Measurements from ENCODE around the gene ITGB5. TPM values are rescaled to one million over a fixed set of nuclear protein-coding genes. Genes with fewer than 3 reads are reported as not detected.

The ITGB5 gene
- total RNA-seq, 1 donor from 2014 or later: 501 TPM

DNA sequence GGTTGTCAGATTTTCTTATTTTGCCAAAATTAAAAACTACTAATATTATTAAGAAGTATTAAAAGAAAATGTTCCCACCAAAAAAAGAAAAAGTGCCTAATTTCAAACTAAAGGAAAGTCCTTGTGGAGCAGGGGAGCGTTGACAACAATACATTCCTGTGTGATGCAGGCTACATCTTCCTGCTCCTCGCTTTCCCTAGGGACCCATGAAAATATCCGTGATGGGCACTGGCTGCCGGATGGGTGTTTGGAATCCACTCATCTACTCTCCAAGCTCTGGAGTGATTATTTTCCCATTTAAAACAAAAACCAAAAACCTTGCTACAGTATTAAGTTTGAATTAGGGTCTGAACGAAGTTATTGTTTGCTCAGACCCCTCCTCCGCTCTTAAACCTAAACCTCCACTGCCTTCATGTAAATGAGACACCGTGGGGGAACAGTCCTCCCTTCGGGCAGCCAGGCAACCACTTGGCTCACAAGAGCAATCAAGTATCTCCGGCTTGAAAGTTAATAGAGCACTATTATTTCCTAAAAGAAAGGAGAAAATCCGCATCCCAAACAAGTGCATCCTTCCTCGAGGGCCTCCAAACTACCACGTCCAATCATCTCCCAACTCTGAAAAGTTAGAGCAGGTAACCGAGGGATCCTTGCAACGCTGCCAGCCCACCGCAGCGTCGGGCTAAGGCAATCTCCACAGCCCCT, 1.5 kb downstream of the ITGB5 start:
- DNase-seq (ENCODE audit: low spot score): no peak
- TF ChIP-seq, protein P1, sequence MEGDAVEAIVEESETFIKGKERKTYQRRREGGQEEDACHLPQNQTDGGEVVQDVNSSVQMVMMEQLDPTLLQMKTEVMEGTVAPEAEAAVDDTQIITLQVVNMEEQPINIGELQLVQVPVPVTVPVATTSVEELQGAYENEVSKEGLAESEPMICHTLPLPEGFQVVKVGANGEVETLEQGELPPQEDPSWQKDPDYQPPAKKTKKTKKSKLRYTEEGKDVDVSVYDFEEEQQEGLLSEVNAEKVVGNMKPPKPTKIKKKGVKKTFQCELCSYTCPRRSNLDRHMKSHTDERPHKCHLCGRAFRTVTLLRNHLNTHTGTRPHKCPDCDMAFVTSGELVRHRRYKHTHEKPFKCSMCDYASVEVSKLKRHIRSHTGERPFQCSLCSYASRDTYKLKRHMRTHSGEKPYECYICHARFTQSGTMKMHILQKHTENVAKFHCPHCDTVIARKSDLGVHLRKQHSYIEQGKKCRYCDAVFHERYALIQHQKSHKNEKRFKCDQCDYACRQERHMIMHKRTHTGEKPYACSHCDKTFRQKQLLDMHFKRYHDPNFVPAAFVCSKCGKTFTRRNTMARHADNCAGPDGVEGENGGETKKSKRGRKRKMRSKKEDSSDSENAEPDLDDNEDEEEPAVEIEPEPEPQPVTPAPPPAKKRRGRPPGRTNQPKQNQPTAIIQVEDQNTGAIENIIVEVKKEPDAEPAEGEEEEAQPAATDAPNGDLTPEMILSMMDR (IDR thresholded peaks at IDR 0.05): no peak
- H3K36me3 Mint-ChIP-seq (ENCODE audit: low read depth): peaks cover 5% of the 10 kb centered on the region

DNA sequence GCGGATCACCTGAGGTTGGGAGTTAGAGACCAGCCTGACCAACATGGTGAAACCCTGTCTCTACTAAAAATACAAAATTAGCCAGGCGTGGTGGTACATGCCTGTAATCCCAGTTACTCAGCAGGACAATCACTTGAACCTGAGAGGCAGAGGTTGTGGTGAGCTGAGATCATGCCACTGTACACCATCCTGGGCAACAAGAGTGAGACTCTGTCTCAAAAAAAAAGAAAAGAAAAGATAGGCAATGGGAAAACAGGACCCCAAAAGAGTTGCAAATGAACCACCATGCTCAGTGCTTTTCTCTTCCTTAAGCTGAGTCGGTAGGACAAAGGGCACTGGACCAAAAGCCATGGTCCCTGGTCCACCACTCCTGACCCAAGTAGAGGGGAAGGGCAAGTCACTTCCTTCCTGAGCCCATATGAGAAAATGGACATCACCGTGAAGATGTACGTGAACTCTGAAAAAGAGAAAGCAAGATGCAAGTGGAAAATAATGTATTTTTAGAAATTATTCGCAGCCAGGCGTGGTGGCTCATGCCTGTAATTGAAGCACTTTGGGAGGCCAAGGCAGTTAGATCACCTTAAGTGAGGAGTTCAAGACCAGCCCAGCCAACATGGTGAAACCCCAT, 2.6 kb downstream of the ITGB5 start:
- H3K9me3 Mint-ChIP-seq (ENCODE audit: low read depth): no peaks in the 10 kb centered on the region
- H3K4me1 Mint-ChIP-seq (ENCODE audit: low read depth): peaks cover 50% of the 10 kb centered on the region
- H3K4me3 Mint-ChIP-seq (ENCODE audit: unreplicated experiment): peak overlapping the region; percentile 87
- H3K27ac Mint-ChIP-seq (ENCODE audit: unreplicated experiment): peak overlapping the region; percentile 89
- no peak for DNase-seq (ENCODE audit: low spot score)
- H3K27me3 Mint-ChIP-seq (ENCODE audit: low read depth): no peaks in the 10 kb centered on the region
- peaks cover 5% of the 10 kb centered on the region for H3K36me3 Mint-ChIP-seq (ENCODE audit: low read depth)
- TF ChIP-seq, protein P1 (IDR thresholded peaks at IDR 0.05): no peak

More for the DNA sequence above, 1.5 kb downstream of the ITGB5 start:
- peak overlapping the region; percentile 87 for H3K4me3 Mint-ChIP-seq (ENCODE audit: unreplicated experiment)
- H3K27me3 Mint-ChIP-seq (ENCODE audit: low read depth): no peaks in the 10 kb centered on the region
- peaks cover 43% of the 10 kb centered on the region for H3K4me1 Mint-ChIP-seq (ENCODE audit: low read depth)
- no peaks in the 10 kb centered on the region for H3K9me3 Mint-ChIP-seq (ENCODE audit: low read depth)
- H3K27ac Mint-ChIP-seq (ENCODE audit: unreplicated experiment): peak overlapping the region; percentile 89

DNA sequence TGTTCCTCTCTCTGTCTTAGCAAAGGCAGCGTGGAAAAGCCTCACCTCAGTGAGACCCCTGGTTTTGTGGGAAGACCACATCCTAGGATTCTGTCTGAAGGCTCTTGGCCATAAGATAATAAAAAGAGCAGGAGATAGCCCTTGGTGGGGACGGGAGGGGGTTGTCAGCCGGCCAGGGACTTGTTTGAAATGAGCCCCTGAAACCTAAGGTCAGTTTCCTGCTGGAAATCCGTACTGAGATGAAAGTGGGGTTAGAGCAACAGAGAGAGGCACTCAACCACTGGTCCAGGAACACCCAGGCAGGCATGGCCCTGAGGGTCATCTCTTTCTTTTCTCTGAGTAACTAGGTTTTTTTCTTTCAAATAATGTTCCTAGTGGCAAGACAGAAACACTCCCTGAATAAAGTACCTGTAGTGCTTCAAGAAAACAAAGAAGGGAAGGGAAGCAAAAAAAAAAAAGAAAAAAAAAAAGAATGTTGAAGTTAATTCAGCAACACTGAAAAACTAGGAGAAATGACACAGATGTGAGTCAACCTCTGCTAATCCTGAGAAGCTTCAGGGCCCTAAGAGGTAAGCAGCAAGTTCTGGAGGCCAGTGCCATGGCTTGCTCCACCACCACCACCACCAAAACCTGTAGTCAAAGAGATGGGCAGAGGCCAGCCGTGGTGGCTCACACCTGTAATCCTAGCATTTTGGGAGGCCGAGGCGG, 3.2 kb downstream of the ITGB5 start:
- no peaks in the 10 kb centered on the region for H3K9me3 Mint-ChIP-seq (ENCODE audit: low read depth)
- H3K4me1 Mint-ChIP-seq (ENCODE audit: low read depth): peaks cover 56% of the 10 kb centered on the region
- H3K27ac Mint-ChIP-seq (ENCODE audit: unreplicated experiment): peak overlapping the region; percentile 89
- H3K4me3 Mint-ChIP-seq (ENCODE audit: unreplicated experiment): peak overlapping the region; percentile 87
- DNase-seq (ENCODE audit: low spot score): no peak
- no peaks in the 10 kb centered on the region for H3K27me3 Mint-ChIP-seq (ENCODE audit: low read depth)
- TF ChIP-seq, protein P1 (IDR thresholded peaks at IDR 0.05): no peak
- peaks cover 5% of the 10 kb centered on the region for H3K36me3 Mint-ChIP-seq (ENCODE audit: low read depth)

DNA sequence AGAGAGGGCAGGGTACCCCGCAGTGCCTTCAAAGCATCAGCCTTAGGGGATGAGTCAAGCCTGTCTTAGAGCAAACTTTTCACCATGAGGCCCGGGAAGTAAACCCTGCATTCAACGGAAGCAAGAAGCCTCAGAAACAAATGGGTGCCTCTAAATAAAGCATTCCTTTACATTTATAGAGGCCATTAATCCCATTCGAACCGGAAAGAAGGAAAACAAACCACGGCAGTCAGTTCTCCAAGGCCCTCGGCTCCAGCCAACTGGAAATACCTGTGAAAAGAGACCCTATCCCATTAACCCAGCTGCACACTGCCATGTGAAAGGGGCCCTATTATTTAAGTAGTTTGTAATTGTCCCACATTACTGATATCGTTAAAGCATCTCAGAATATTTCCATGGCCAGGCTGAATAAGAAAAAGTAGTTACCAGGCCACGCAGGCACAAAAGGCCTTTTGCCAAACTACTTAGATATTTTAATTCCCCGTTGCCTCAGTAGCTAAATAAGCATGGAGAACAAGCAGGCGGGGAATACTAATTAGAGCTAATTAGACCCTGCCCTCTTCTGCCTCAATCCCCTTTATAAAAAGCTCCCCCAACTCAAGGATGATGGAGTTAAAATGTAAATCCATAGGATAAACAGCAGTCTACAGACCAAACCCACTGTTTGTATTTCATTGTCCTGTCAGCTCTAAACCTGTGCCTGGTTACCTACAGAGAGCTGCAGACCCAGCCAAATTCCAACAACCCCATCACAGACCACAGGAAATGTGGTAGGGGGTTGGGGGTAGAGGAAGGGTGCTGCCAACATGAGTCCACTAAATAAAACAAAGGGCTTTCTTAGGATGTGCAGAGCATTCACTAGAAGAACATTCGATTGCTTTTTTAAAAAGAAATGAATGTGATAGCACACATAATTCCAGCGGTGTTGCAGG, 4.1 kb downstream of the ITGB5 start:
- H3K4me3 Mint-ChIP-seq (ENCODE audit: unreplicated experiment): peak overlapping the region; percentile 39
- peak overlapping the region; percentile 89 for H3K27ac Mint-ChIP-seq (ENCODE audit: unreplicated experiment)
- H3K4me1 Mint-ChIP-seq (ENCODE audit: low read depth): peaks cover 65% of the 10 kb centered on the region
- peaks cover 5% of the 10 kb centered on the region for H3K36me3 Mint-ChIP-seq (ENCODE audit: low read depth)
- H3K27me3 Mint-ChIP-seq (ENCODE audit: low read depth): no peaks in the 10 kb centered on the region
- H3K9me3 Mint-ChIP-seq (ENCODE audit: low read depth): no peaks in the 10 kb centered on the region
- DNase-seq (ENCODE audit: low spot score): no peak
- TF ChIP-seq, protein P1 (IDR thresholded peaks at IDR 0.05): no peak
